Mucosa of descending colon (tissue), 3 donors: ENCODE results near the gene MRPL34. TPM values are rescaled to one million over a fixed set of nuclear protein-coding genes. Genes with fewer than 3 reads are reported as not detected.
A peak's percentile ranks its signal among the peaks of the same experiment; 100 is the strongest.
"Not testable (repeated sequence)": the region's sequence is repeated elsewhere in the genome, so short reads cannot be mapped to it uniquely, and the experiment has no call there.

Source experiments
- ATAC-seq: fragments of 200-7000 bp; cut with Tn5 transposase; one replicate; pipeline ENCODE4 v1.9.1; 2020; ENCODE audit warnings: mild to moderate bottlenecking, moderate library complexity
- DNase-seq, 3 donors: peaks; one replicate each; pipeline ENCODE4 v3.0.0-alpha.2; 2020
- H3K36me3 ChIP-seq: fragments of 200-600 bp; one replicate; pipeline ENCODE4 v1.8.0; 2021; ENCODE audit warnings: low read depth, mild to moderate bottlenecking
- H3K4me1 ChIP-seq: fragments of 200-600 bp; one replicate; pipeline ENCODE4 v1.8.0; 2021; ENCODE audit warnings: low read depth, mild to moderate bottlenecking
- H3K4me3 ChIP-seq: fragments of 200-600 bp; one replicate; pipeline ENCODE4 v1.8.0; 2021; ENCODE audit warnings: mild to moderate bottlenecking
- H3K9me3 ChIP-seq: fragments of 200-600 bp; one replicate; pipeline ENCODE4 v1.8.0; 2021; ENCODE audit warnings: mild to moderate bottlenecking
- CTCF ChIP-seq: fragments of 200-600 bp; IDR thresholded peaks from one replicate; pipeline ENCODE4 v1.8.0; 2022; ENCODE audit warnings: antibody characterized with exemption, mild to moderate bottlenecking
- intact Hi-C, 2 donors: fragments of 100-400 bp; cut with DNase I in 1 of 2; cut with micrococcal nuclease in 1 of 2; formaldehyde crosslinking; loops; one replicate each; pipeline versions ENCODE4 v1.11.0 to v1.11.1; 2022; cut with DNase I, micrococcal nuclease
- total RNA-seq, 3 donors: library from RNA; stranded (reverse); fragmentation: NEBNext Ultra II Directional in 2 of 3; extraction: Animal tissue kit (Norgen Biotek cat#: 25700) in 2 of 3; gene quantifications; one replicate each; pipeline versions ENCODE4 v1.2.1 to v1.2.4, GENCODE V29; 2021 to 2023
- donor health status: DM: no; HTN: no; CAD: no; lungs with moderate emphysema.
- donor health status: DM: no; HTN: no; CAD: no.
- donor health status: DM: no; HTN: yes; CAD: no.

MRPL34 gene
- total RNA-seq, 3 donors from 2014 or later: 124 to 148 (median 145) TPM

- TF ChIP-seq CTCF: no peak
- ATAC-seq: no peak
- Histone ChIP-seq H3K36me3 (no peaks in the 10 kb centered on the region), H3K9me3 (no peaks in the 10 kb centered on the region), H3K4me1 (peaks cover 11% of the 10 kb centered on the region), H3K4me3 (no peak overlapping the region)
- DNase-seq: no peak
- intact Hi-C loops: no loop called here
These were observed 18.9 kb upstream of the MRPL34 start for GRCh38 chr19:17286752-17287151.

- intact Hi-C loops: no loop called here
- H3K4me3 ChIP-seq: no peak overlapping the region
- ATAC-seq (no peak), DNase-seq (peak in 2 of 3 donors; percentile 76)
- H3K4me1 ChIP-seq: peaks cover 11% of the 10 kb centered on the region
- H3K36me3 ChIP-seq: no peaks in the 10 kb centered on the region
- H3K9me3 ChIP-seq: no peaks in the 10 kb centered on the region
- TF ChIP-seq CTCF: no peak
These were observed 16.2 kb upstream of the MRPL34 start for GRCh38 chr19:17289489-17289888.

DNA sequence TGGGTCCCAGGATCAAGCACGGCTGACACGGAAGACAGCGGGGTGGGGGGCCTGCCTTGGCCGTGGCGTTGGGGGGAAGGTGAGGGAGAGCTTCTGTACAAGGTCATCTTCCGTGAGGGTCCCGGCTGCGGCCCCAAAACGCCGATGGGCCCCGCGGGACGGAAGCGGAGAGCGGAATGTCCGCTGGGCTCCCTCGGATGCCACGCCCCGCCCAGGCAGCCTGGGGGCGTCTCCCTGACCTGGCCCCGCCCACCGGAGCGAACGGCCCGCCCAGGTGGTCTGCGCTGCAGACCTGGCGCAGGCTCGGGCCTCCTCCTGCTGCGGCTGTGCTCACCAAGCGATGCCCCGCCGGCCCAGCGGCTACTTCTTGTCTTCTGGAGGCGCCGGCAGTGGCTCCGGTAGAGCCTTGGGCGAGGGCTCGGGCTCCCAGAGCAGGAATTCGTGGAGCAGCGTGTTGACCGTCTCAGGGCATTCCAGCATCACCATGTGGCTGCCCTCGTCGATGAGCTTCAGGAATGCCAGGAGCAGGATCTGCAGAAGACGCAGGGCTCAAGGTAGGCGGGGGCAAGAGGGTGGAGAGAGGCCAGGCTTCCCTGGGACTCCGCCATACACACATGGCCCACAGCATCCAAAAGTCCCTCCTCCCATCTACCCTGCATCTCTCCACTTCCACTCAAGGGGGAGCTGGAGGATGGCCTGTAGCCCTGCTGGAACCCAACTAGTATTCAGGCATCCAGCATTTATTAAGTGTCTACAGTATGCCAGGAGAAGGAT lies 13.2 kb upstream of the MRPL34 start:
- DNase-seq: peak; percentile 81 to 90 (median 85)
- Histone ChIP-seq H3K9me3 (no peaks in the 10 kb centered on the region), H3K4me1 (peaks cover 11% of the 10 kb centered on the region), H3K4me3 (peak overlapping the region; percentile 32), H3K36me3 (no peaks in the 10 kb centered on the region)
- intact Hi-C loops: loop anchor here in 1 of 2 donors (10.0 kb wide), 1 partner anchor 102 kb away; the partner anchor contains the start of gene CCDC194
- TF ChIP-seq CTCF: peak; percentile 62
- ATAC-seq: peak; percentile 96

GRCh38 chr19:17293605-17294004 lies 12.1 kb upstream of the MRPL34 start:
- no peak for TF ChIP-seq CTCF
- intact Hi-C loops: loop anchor here in 1 of 2 donors (10.0 kb wide), 1 partner anchor 101 kb away; the partner anchor contains the start of gene CCDC194
- ATAC-seq: no peak

GRCh38 chr19:17294051-17294891 lies 11.4 kb upstream of the MRPL34 start:
- Histone ChIP-seq H3K4me1 (peaks cover 11% of the 10 kb centered on the region), H3K36me3 (no peaks in the 10 kb centered on the region), H3K4me3 (no peak overlapping the region), H3K9me3 (no peaks in the 10 kb centered on the region)
- no peak for TF ChIP-seq CTCF
- ATAC-seq: peak; percentile 35
- DNase-seq: peak; percentile 62 to 73 (median 72)
- intact Hi-C loops: loop anchor here in 1 of 2 donors (10.0 kb wide), 1 partner anchor 101 kb away; the partner anchor contains the start of gene CCDC194

More at GRCh38 chr19:17293605-17294004, 12.1 kb upstream of the MRPL34 start:
- Histone ChIP-seq H3K4me1 (peaks cover 11% of the 10 kb centered on the region), H3K9me3 (no peaks in the 10 kb centered on the region), H3K4me3 (no peak overlapping the region), H3K36me3 (no peaks in the 10 kb centered on the region)
- no peak for DNase-seq

- H3K4me3 ChIP-seq, H3K36me3 ChIP-seq, H3K9me3 ChIP-seq, ATAC-seq, DNase-seq: not testable (repeated sequence)
- H3K4me1 ChIP-seq: peaks cover 11% of the 10 kb centered on the region
- intact Hi-C loops: loop anchor here in 1 of 2 donors (10.0 kb wide), 1 partner anchor 99 kb away; the partner anchor contains the start of gene CCDC194
These were observed 10.1 kb upstream of the MRPL34 start for GRCh38 chr19:17295551-17295950.
